ENCODE data around the gene RNF157.

The RNF157 gene

GRCh38 chr17:76132574-76133338, 107.5 kb downstream of the RNF157 start:
- Mint-ChIP-seq H3K4me3 (no peak overlapping the region), H3K4me1 (peaks cover 16% of the 10 kb centered on the region), H3K27ac (peak overlapping the region in 1 of 3 experiments; percentile 46), H3K9me3 (no peaks in the 10 kb centered on the region), H3K27me3 (ENCODE audit: low read depth) (peaks cover 80% of the 10 kb centered on the region), H3K36me3 (ENCODE audit: low read depth) (peaks cover 3% of the 10 kb centered on the region)
- no peak for TF ChIP-seq CTCF (IDR thresholded peaks at IDR 0.05; ENCODE audit: unreplicated experiment in 3 of 3)

DNA sequence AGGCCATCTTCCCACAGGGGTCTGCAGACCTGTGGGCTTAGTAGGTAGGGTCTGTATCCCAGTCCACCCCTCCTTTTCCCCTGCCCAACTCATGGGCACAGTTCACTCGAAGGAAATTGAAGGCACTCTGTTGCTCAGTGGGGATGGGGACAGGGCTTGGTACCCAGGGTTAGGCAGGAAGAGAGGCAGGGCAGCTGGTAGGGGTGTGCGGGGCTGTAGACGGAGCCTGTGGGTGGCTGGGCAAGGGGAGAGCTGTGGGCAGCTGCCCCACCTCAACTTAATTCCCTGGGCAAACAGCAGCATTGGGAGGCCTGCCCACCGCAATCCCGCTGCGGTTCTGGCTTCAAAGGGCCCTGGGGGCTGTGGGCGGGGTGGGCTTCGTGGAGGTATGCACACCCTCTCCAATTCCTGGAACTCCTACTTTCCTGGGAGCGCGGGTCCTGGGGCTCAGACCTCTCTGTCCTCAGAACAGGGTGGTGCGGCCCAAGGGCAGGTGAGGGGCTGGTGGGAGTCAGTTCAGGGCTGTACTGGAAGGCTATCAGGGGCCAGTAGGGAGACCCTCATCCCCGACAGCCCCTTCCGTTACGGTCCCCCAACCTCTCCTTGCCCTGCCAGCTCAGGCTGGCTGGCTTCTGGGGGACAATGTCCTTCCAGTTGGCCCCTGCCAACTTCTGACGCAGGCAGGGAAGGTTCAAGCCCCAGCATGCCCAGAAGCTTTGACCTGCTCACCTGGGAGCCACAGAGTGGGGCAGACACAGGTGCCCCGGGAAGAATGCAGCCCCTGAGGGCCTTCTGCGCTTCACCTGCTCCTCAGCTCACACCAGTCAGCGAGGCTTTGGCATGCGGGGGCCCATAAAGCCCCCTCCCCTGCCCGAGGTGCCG, 108.4 kb downstream of the RNF157 start:
- Mint-ChIP-seq H3K4me1 (peaks cover 15% of the 10 kb centered on the region), H3K9me3 (no peaks in the 10 kb centered on the region), H3K27ac (peak overlapping the region in 1 of 3 experiments; percentile 54), H3K36me3 (ENCODE audit: low read depth) (peaks cover 3% of the 10 kb centered on the region), H3K4me3 (no peak overlapping the region), H3K27me3 (ENCODE audit: low read depth) (peaks cover 79% of the 10 kb centered on the region)
- no peak for TF ChIP-seq CTCF (IDR thresholded peaks at IDR 0.05; ENCODE audit: unreplicated experiment in 3 of 3)

DNA sequence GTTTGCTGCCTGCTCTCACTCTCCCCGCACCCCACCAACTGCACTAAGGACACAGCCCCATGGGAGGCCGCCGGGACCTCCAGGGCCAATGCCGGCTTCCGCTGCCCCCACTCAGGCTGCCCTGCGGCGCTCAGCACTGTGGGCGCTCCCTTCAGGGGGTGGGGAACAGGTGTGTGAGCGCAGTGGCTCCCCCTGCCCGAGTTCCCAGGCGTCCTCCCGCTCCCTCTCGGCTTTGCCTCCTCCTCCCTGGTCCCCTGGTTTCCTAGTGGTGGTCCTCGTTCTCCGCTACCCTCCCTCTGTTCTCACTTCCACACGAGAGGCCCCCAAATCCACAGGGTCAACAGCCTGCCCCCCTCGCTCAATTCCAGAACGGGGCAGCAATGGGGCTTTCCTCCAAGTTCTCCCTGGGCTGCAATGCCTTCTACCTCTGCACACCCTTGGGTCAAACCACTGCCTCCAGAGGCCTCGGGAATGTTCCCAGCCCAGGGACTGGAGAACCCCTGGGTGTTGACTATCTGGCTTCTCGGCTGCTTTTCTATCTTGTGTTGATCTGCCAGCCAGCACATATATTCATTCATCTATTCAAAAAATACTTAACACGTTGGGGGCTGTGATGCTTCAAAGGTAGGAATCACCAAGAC, 109.1 kb downstream of the RNF157 start:
- peaks cover 3% of the 10 kb centered on the region for H3K36me3 Mint-ChIP-seq (ENCODE audit: low read depth)
- H3K27ac Mint-ChIP-seq: peak overlapping the region in 2 of 3 experiments; percentile 54 to 67
- H3K27me3 Mint-ChIP-seq (ENCODE audit: low read depth): peaks cover 75% of the 10 kb centered on the region
- H3K4me3 Mint-ChIP-seq: no peak overlapping the region
- peaks cover 15% of the 10 kb centered on the region for H3K4me1 Mint-ChIP-seq
- H3K9me3 Mint-ChIP-seq: no peaks in the 10 kb centered on the region
- no peak for TF ChIP-seq CTCF (IDR thresholded peaks at IDR 0.05; ENCODE audit: unreplicated experiment in 3 of 3)

- no peak overlapping the region for H3K27ac Mint-ChIP-seq
- peaks cover 73% of the 10 kb centered on the region for H3K27me3 Mint-ChIP-seq (ENCODE audit: low read depth)
- H3K4me3 Mint-ChIP-seq: no peak overlapping the region
- no peaks in the 10 kb centered on the region for H3K9me3 Mint-ChIP-seq
- H3K4me1 Mint-ChIP-seq: peaks cover 14% of the 10 kb centered on the region
- no peak for TF ChIP-seq CTCF (IDR thresholded peaks at IDR 0.05; ENCODE audit: unreplicated experiment in 3 of 3)
- peaks cover 3% of the 10 kb centered on the region for H3K36me3 Mint-ChIP-seq (ENCODE audit: low read depth)
Measured at GRCh38 chr17:76130473-76130872, 109.8 kb downstream of the RNF157 start.

DNA sequence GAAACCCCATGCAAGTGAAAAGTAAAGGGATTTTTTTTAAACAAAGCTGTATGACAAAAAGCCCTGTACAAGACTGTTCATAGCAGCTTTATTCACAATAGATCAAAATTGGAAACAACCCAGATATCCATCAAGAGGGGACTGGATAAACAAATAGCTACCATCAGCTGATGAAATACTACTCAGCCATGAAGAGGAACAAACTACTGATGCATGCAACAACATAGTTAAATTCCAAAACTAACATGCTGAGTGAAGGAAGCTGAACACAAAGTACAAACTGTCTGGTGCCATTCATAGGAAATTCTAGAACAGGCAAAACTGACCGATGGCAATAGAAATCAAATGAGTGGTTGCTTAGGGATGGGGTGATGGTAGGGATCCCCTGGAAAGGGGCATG, 114.4 kb downstream of the RNF157 start:
- no peaks in the 10 kb centered on the region for H3K9me3 Mint-ChIP-seq
- H3K36me3 Mint-ChIP-seq (ENCODE audit: low read depth): no peaks in the 10 kb centered on the region
- H3K27me3 Mint-ChIP-seq (ENCODE audit: low read depth): peaks cover 35% of the 10 kb centered on the region
- H3K27ac Mint-ChIP-seq: no peak overlapping the region
- H3K4me3 Mint-ChIP-seq: no peak overlapping the region
- H3K4me1 Mint-ChIP-seq: no peaks in the 10 kb centered on the region
- TF ChIP-seq CTCF (IDR thresholded peaks at IDR 0.05; ENCODE audit: unreplicated experiment in 3 of 3): no peak
